Natural killer cell (primary cell): Measurements from ENCODE around the gene LRP1B. TPM values are rescaled to one million over a fixed set of nuclear protein-coding genes. Genes with fewer than 3 reads are reported as not detected.

ENCODE experiments used
- ATAC-seq, 3 donors: fragments of 150-1000 bp in 2 of 3; fragments of 200-7000 bp in 1 of 3; cut with Tn5 transposase; 1 replicate in 1 of 3; 2 replicates in 2 of 3; pipeline ENCODE4 v1.10.0; 2021; ENCODE audit warnings: mild to moderate bottlenecking in 2 of 3, moderate library complexity in 2 of 3
- DNase-seq, 2 donors: peaks; one replicate each; pipeline versions ENCODE4 v3.0.0 to v3.0.0-alpha.2; 2013 to 2021; ENCODE audit warnings: mixed read lengths in 1 of 2
- H3K27ac ChIP-seq: one replicate; pipeline ENCODE4 v1.5.1; 2013; ENCODE audit warnings: mild to moderate bottlenecking, low read length
- H3K27me3 ChIP-seq: one replicate; pipeline ENCODE4 v1.6.1; 2013; ENCODE audit warnings: low read length; ENCODE audit not compliant: control insufficient read depth, insufficient read depth
- H3K36me3 ChIP-seq: one replicate; pipeline ENCODE4 v1.6.1; 2013; ENCODE audit warnings: low read length; ENCODE audit not compliant: control insufficient read depth, insufficient read depth
- H3K4me1 ChIP-seq: one replicate; pipeline ENCODE4 v1.6.1; 2013; ENCODE audit warnings: low read length; ENCODE audit not compliant: control insufficient read depth, insufficient read depth
- H3K4me3 ChIP-seq: one replicate; pipeline ENCODE4 v1.5.1; 2013; ENCODE audit warnings: low read length
- H3K9me3 ChIP-seq: one replicate; pipeline ENCODE4 v1.6.1; 2013; ENCODE audit warnings: low read length; ENCODE audit not compliant: control insufficient read depth, insufficient read depth
- H3K27ac Mint-ChIP-seq, 2 donors: one replicate each; pipeline ENCODE4 v1.8.0; 2022; ENCODE audit warnings: mild to moderate bottlenecking in 2 of 2, mixed read lengths in 2 of 2, moderate library complexity in 1 of 2
- H3K27me3 Mint-ChIP-seq, 2 donors: one replicate each; pipeline ENCODE4 v1.8.0; 2022; ENCODE audit warnings: low read depth in 2 of 2, mixed read lengths in 2 of 2
- H3K36me3 Mint-ChIP-seq: one replicate; pipeline ENCODE4 v1.8.0; 2022; ENCODE audit warnings: mixed read lengths
- H3K4me1 Mint-ChIP-seq, 2 donors: one replicate each; pipeline ENCODE4 v1.8.0; 2022; ENCODE audit warnings: mixed read lengths in 2 of 2
- H3K4me3 Mint-ChIP-seq: one replicate; pipeline ENCODE4 v1.8.0; 2022; ENCODE audit warnings: mild to moderate bottlenecking, moderate library complexity, mixed read lengths
- H3K9me3 Mint-ChIP-seq, 2 donors: one replicate each; pipeline ENCODE4 v1.8.0; 2022; ENCODE audit warnings: mixed read lengths in 2 of 2
- WGBS: methylation state at CpG from one replicate; pipeline ENCODE4 v1.1.7; 2013; ENCODE audit warnings: missing lambda C conversion rate; ENCODE audit not compliant: insufficient coverage; 5-methylcytosine and 5-hydroxymethylcytosine counted together
- intact Hi-C: fragments of 100-400 bp; cut with micrococcal nuclease; formaldehyde crosslinking; loops from one replicate; pipeline ENCODE4 v1.14.2; 2022
- total RNA-seq, 4 donors: library from RNA; stranded (reverse); fragments of 120-200 nt in 1 of 4; gene quantifications; one replicate each; pipeline versions ENCODE4 v1.2.3 to v1.2.4, GENCODE V29; 2013 to 2022
- TF ChIP-seq, protein P1 (sequence below): fragments of 200-600 bp; IDR thresholded peaks from one replicate; pipeline ENCODE4 v1.8.0; 2022; ENCODE audit warnings: antibody characterized with exemption

LRP1B gene
- total RNA-seq, 3 donors from 2014 or later (not counting 1 experiment from before 2014, with no cell fraction given) = 0.05 TPM; not detected in 2

DNA sequence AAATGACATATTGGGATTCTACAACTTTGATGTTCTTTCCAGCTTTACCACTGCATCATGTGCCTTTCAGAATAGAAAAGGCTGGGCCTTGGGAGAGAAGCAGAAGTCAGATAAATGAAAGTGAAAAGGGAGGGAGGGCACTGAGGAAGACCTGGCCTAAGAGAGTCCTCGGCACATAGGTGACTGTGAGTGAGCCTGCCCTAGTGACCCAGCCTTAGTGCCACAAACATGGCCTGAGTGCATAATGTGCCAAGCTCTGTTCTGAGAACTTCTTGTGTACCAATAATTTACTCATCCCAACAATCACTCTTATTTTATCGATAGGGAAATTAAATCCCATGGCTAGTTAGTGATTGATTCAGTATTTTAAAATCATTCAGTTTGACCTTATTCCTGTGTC lies 436.6 kb downstream of the LRP1B start:
- Mint-ChIP-seq H3K9me3 (peaks cover 6 to 26% of the 10 kb centered on the region in 2 donors), H3K36me3 (peaks cover 9% of the 10 kb centered on the region), H3K4me3 (no peak overlapping the region), H3K27ac (no peak overlapping the region), H3K4me1 (no peaks in the 10 kb centered on the region), H3K27me3 (no peaks in the 10 kb centered on the region)
- no peak for ATAC-seq
- intact Hi-C loops = no loop called here
- TF ChIP-seq, protein P1, sequence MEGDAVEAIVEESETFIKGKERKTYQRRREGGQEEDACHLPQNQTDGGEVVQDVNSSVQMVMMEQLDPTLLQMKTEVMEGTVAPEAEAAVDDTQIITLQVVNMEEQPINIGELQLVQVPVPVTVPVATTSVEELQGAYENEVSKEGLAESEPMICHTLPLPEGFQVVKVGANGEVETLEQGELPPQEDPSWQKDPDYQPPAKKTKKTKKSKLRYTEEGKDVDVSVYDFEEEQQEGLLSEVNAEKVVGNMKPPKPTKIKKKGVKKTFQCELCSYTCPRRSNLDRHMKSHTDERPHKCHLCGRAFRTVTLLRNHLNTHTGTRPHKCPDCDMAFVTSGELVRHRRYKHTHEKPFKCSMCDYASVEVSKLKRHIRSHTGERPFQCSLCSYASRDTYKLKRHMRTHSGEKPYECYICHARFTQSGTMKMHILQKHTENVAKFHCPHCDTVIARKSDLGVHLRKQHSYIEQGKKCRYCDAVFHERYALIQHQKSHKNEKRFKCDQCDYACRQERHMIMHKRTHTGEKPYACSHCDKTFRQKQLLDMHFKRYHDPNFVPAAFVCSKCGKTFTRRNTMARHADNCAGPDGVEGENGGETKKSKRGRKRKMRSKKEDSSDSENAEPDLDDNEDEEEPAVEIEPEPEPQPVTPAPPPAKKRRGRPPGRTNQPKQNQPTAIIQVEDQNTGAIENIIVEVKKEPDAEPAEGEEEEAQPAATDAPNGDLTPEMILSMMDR = no peak
- H3K4me3 ChIP-seq = no peak overlapping the region
- no peak for DNase-seq
- no peaks in the 10 kb centered on the region for H3K27me3 ChIP-seq
- H3K36me3 ChIP-seq = no peaks in the 10 kb centered on the region
- H3K27ac ChIP-seq = no peak overlapping the region
- H3K4me1 ChIP-seq = no peaks in the 10 kb centered on the region
- 82% methylated on average over 1 of the region's 2 CpGs for WGBS
- peaks cover 3% of the 10 kb centered on the region for H3K9me3 ChIP-seq

DNA sequence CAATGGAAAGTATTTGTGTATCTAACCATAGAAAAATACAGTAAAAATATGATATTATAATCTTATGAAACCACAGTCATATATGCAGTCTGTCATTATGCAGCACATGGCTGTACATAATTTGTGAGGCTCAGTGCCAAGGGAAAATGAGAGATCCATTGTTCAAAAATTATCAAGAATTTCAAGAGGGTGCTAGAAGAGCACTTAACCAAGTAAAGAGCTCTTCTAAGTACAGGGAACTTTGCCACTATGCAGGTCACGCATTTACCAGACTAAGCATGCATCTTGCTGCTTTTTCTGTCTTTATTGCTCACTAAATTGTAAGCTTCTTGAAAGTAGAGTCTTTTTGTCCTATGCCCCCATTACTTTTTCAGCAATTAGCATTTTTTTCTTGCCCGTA lies 438.0 kb downstream of the LRP1B start:
- 69% methylated on average over 2 of the region's 2 CpGs for WGBS
- Histone ChIP-seq H3K36me3 (no peaks in the 10 kb centered on the region), H3K27ac (no peak overlapping the region), H3K9me3 (peaks cover 3% of the 10 kb centered on the region), H3K4me3 (no peak overlapping the region), H3K27me3 (no peaks in the 10 kb centered on the region), H3K4me1 (no peaks in the 10 kb centered on the region)
- no peaks in the 10 kb centered on the region for H3K27me3 Mint-ChIP-seq
- no peak for ATAC-seq
- H3K4me1 Mint-ChIP-seq = no peaks in the 10 kb centered on the region
- intact Hi-C loops = no loop called here
- H3K4me3 Mint-ChIP-seq = no peak overlapping the region
- DNase-seq = no peak
- peaks cover 10 to 26% of the 10 kb centered on the region in 2 donors for H3K9me3 Mint-ChIP-seq
- TF ChIP-seq, protein P1 = no peak
- peaks cover 9% of the 10 kb centered on the region for H3K36me3 Mint-ChIP-seq
- H3K27ac Mint-ChIP-seq = no peak overlapping the region

DNA sequence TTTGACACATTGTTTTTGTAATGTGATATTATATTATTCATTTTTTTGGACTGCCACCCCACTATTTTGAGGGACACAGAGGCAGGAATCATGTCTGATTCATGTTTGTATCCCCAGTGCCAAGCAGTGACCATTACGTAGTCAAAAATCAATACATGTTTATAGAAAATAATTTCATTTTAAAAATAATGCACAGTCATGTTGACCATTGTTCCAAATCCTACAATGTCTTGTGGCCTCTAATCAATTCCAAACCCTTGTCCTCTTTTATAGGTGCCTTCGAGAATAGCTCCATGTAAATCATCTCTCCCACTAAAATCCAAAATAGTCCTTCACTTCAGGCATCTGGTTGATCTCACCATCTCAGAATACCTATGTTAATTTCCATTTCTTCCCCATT lies 454.7 kb downstream of the LRP1B start:
- TF ChIP-seq, protein P1 = no peak
- H3K9me3 Mint-ChIP-seq = peaks cover 9 to 15% of the 10 kb centered on the region in 2 donors
- H3K27me3 ChIP-seq = no peaks in the 10 kb centered on the region
- H3K36me3 ChIP-seq = no peaks in the 10 kb centered on the region
- H3K4me1 Mint-ChIP-seq = no peaks in the 10 kb centered on the region
- 65% methylated on average over 1 of the region's 2 CpGs for WGBS
- H3K27ac ChIP-seq = no peak overlapping the region
- no peak for DNase-seq
- intact Hi-C loops = no loop called here
- no peak overlapping the region for H3K27ac Mint-ChIP-seq
- no peaks in the 10 kb centered on the region for H3K27me3 Mint-ChIP-seq
- ATAC-seq = no peak
- H3K4me1 ChIP-seq = no peaks in the 10 kb centered on the region
- peaks cover 3% of the 10 kb centered on the region for H3K9me3 ChIP-seq
- H3K4me3 ChIP-seq = no peak overlapping the region
- H3K4me3 Mint-ChIP-seq = no peak overlapping the region
- H3K36me3 Mint-ChIP-seq = no peaks in the 10 kb centered on the region

DNA sequence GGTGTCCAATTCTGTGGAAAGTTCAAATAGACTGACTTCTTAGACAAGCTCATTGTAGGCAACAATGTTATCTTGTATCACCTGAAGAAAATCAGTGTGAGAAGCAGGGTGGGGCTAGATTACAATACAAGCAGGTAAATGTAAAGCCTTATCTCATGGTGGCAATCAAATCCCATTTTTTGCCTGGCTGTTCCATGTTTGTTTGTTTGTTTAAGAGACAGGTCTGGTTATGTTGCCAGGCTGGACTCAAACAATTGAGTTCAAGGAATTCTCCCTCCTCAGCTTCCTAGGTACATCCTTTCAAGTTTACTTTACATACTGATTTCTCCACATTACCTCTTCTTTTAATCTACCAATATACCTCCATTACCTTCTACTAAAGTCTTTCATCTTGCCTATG lies 464.6 kb downstream of the LRP1B start:
- H3K4me1 Mint-ChIP-seq = no peaks in the 10 kb centered on the region
- intact Hi-C loops = no loop called here
- no peaks in the 10 kb centered on the region for H3K4me1 ChIP-seq
- H3K36me3 Mint-ChIP-seq = no peaks in the 10 kb centered on the region
- H3K4me3 ChIP-seq = no peak overlapping the region
- DNase-seq (no peak), ATAC-seq (no peak)
- H3K36me3 ChIP-seq = no peaks in the 10 kb centered on the region
- TF ChIP-seq, protein P1 = no peak
- H3K27ac ChIP-seq = no peak overlapping the region
- no peaks in the 10 kb centered on the region for H3K9me3 ChIP-seq
- H3K27me3 Mint-ChIP-seq = no peaks in the 10 kb centered on the region
- no peak overlapping the region for H3K27ac Mint-ChIP-seq
- no peak overlapping the region for H3K4me3 Mint-ChIP-seq
- peaks cover 17 to 26% of the 10 kb centered on the region in 2 donors for H3K9me3 Mint-ChIP-seq
- H3K27me3 ChIP-seq = no peaks in the 10 kb centered on the region
